H9 (cell line): ENCODE measurements around the gene SYCP2L. TPM values are rescaled to one million over a fixed set of nuclear protein-coding genes. Genes with fewer than 3 reads are reported as not detected.

Source experiments
- DNase-seq: peaks from one replicate; pipeline ENCODE4 v3.0.0-alpha.2; 2017
- H2AFZ ChIP-seq: one replicate; pipeline ENCODE4 v1.6.1; 2013; ENCODE audit warnings: mild to moderate bottlenecking, low read length, control low read depth, moderate library complexity
- H2AK5ac ChIP-seq: 2 replicates; pipeline ENCODE4 v1.6.1; 2013; ENCODE audit warnings: low read length, control low read depth, mixed read lengths; ENCODE audit not compliant: insufficient read length
- H2BK120ac ChIP-seq: one replicate; pipeline ENCODE4 v1.6.1; 2013; ENCODE audit warnings: low read depth, mild to moderate bottlenecking, low read length, control low read depth, inconsistent platforms; ENCODE audit not compliant: poor library complexity, severe bottlenecking
- H2BK12ac ChIP-seq: 2 replicates; pipeline ENCODE4 v1.6.1; 2013; ENCODE audit warnings: low read length, control low read depth, mixed read lengths, low read depth; ENCODE audit not compliant: insufficient read length
- H2BK15ac ChIP-seq: 2 replicates; pipeline ENCODE4 v1.6.1; 2013; ENCODE audit warnings: low read depth, low read length, control low read depth
- H2BK20ac ChIP-seq: one replicate; pipeline ENCODE4 v1.6.1; 2013; ENCODE audit warnings: low read depth, mild to moderate bottlenecking, low read length, control low read depth, inconsistent platforms; ENCODE audit not compliant: poor library complexity, severe bottlenecking
- H2BK5ac ChIP-seq: 2 replicates; pipeline ENCODE4 v1.6.1; 2013; ENCODE audit warnings: low read length, control low read depth, mixed read lengths; ENCODE audit not compliant: insufficient read length
- H3K14ac ChIP-seq: 2 replicates; pipeline ENCODE4 v1.6.1; 2013; ENCODE audit warnings: low read length, control low read depth; ENCODE audit not compliant: insufficient read depth
- H3K18ac ChIP-seq: 2 replicates; pipeline ENCODE4 v1.6.1; 2013; ENCODE audit warnings: low read depth, mild to moderate bottlenecking, mixed read lengths, low read length, control low read depth; ENCODE audit not compliant: insufficient read length
- H3K23ac ChIP-seq: 2 replicates; pipeline ENCODE4 v1.6.1; 2013; ENCODE audit warnings: low read length, control low read depth, mixed read lengths, low read depth; ENCODE audit not compliant: insufficient read length
- H3K23me2 ChIP-seq: 2 replicates; pipeline ENCODE4 v1.6.1; 2013; ENCODE audit warnings: low read depth, mild to moderate bottlenecking, mixed read lengths, low read length, control low read depth; ENCODE audit not compliant: insufficient read length, poor library complexity, severe bottlenecking
- H3K27ac ChIP-seq: 2 replicates; pipeline ENCODE4 v1.5.1; 2013; ENCODE audit warnings: low read length, control low read depth, mixed read lengths, low read depth; ENCODE audit not compliant: insufficient read length
- H3K27me3 ChIP-seq: 2 replicates; pipeline ENCODE4 v1.6.1; 2013; ENCODE audit warnings: low read length, control low read depth, inconsistent platforms; ENCODE audit not compliant: insufficient read depth
- H3K4ac ChIP-seq: 2 replicates; pipeline ENCODE4 v1.6.1; 2013; ENCODE audit warnings: low read depth, mild to moderate bottlenecking, control low read depth, inconsistent platforms, low read length, moderate library complexity
- H3K4me1 ChIP-seq: 2 replicates; pipeline ENCODE4 v1.6.1; 2013; ENCODE audit warnings: low read length, control low read depth, inconsistent platforms; ENCODE audit not compliant: insufficient read depth
- H3K4me2 ChIP-seq: 2 replicates; pipeline ENCODE4 v1.6.1; 2013; ENCODE audit warnings: low read length, control low read depth, mixed read lengths; ENCODE audit not compliant: insufficient read length, insufficient read depth
- H3K56ac ChIP-seq: 2 replicates; pipeline ENCODE4 v1.6.1; 2013; ENCODE audit warnings: low read depth, mild to moderate bottlenecking, mixed read lengths, low read length, control low read depth; ENCODE audit not compliant: insufficient read length
- H3K79me1 ChIP-seq: 2 replicates; pipeline ENCODE4 v1.6.1; 2013; ENCODE audit warnings: low read depth, mild to moderate bottlenecking, moderate library complexity, low read length, control low read depth, inconsistent platforms; ENCODE audit not compliant: insufficient read depth, poor library complexity, severe bottlenecking
- H3K79me2 ChIP-seq: 2 replicates; pipeline ENCODE4 v1.6.1; 2013; ENCODE audit warnings: low read length, control low read depth, inconsistent platforms; ENCODE audit not compliant: insufficient read depth
- H3K9ac ChIP-seq: 2 replicates; pipeline ENCODE4 v1.6.1; 2013; ENCODE audit warnings: low read length, control low read depth, mixed read lengths; ENCODE audit not compliant: insufficient read length; ENCODE audit errors: extremely low read depth
- H3K9me3 ChIP-seq: one replicate; pipeline ENCODE4 v1.6.1; 2013; ENCODE audit warnings: low read depth, low read length, inconsistent platforms; ENCODE audit not compliant: control insufficient read depth
- H3T11ph ChIP-seq: one replicate; pipeline ENCODE4 v1.6.1; 2013; ENCODE audit warnings: mild to moderate bottlenecking, low read length, control low read depth, inconsistent platforms
- H4K20me1 ChIP-seq: one replicate; pipeline ENCODE4 v1.6.1; 2013; ENCODE audit not compliant: control insufficient read depth, insufficient read length, insufficient read depth
- H4K5ac ChIP-seq: 2 replicates; pipeline ENCODE4 v1.6.1; 2013; ENCODE audit warnings: low read depth, mild to moderate bottlenecking, mixed read lengths, low read length, control low read depth; ENCODE audit not compliant: insufficient read length
- H4K8ac ChIP-seq: replicated peaks from 2 replicates; pipeline ENCODE4 v1.6.1; 2013; ENCODE audit warnings: low read length, control low read depth, mixed read lengths, low read depth; ENCODE audit not compliant: insufficient read length
- H4K91ac ChIP-seq: 2 replicates; pipeline ENCODE4 v1.6.1; 2013; ENCODE audit warnings: low read depth, mild to moderate bottlenecking, moderate library complexity, mixed read lengths, low read length, control low read depth; ENCODE audit not compliant: insufficient read length
- H3K27ac Mint-ChIP-seq, 3 experiments: 2 replicates in 2 of 3; 3 replicates in 1 of 3; pipeline ENCODE4 v1.8.0; 2020 to 2021; ENCODE audit warnings: mixed read lengths in 3 of 3, mild to moderate bottlenecking in 1 of 3, moderate library complexity in 1 of 3
- H3K27me3 Mint-ChIP-seq: 2 replicates; pipeline ENCODE4 v1.8.0; 2021; ENCODE audit warnings: low read depth, mild to moderate bottlenecking, moderate library complexity, mixed read lengths
- H3K36me3 Mint-ChIP-seq, 3 experiments: 2 replicates in 2 of 3; 3 replicates in 1 of 3; pipeline ENCODE4 v1.8.0; 2020 to 2021; ENCODE audit warnings: low read depth in 3 of 3, mixed read lengths in 3 of 3; ENCODE audit not compliant: insufficient read depth in 1 of 3
- H3K4me1 Mint-ChIP-seq, 2 experiments: 2 replicates each; pipeline ENCODE4 v1.8.0; 2020; ENCODE audit warnings: mixed read lengths in 2 of 2
- H3K4me3 Mint-ChIP-seq, 2 experiments: 2 replicates in 1 of 2; 3 replicates in 1 of 2; pipeline ENCODE4 v1.8.0; 2020 to 2021; ENCODE audit warnings: mild to moderate bottlenecking in 2 of 2, mixed read lengths in 2 of 2, moderate library complexity in 1 of 2
- H3K9me3 Mint-ChIP-seq, 2 experiments: 2 replicates in 1 of 2; 3 replicates in 1 of 2; pipeline ENCODE4 v1.8.0; 2020; ENCODE audit warnings: mild to moderate bottlenecking in 2 of 2, mixed read lengths in 2 of 2, moderate library complexity in 1 of 2
- WGBS: extraction: QIAGEN DNeasy Blood & Tissue Kit; methylation state at CpG from one replicate; pipeline ENCODE4 v1.1.7; 2013; ENCODE audit warnings: missing lambda C conversion rate, low lambda C conversion rate, mixed read lengths; ENCODE audit not compliant: insufficient read length; ENCODE audit errors: extremely low coverage; 5-methylcytosine and 5-hydroxymethylcytosine counted together
- total RNA-seq: library from RNA; stranded (reverse); gene quantifications from 2 replicates; pipeline ENCODE4 v1.2.1, GENCODE V29; 2021
- TF ChIP-seq, protein P1 (sequence below): fragments of 200-600 bp; sonication (generic); conservative IDR thresholded peaks from 3 replicates; pipeline ENCODE4 v1.8.0; 2021; ENCODE audit warnings: antibody characterized with exemption, mild to moderate bottlenecking

The SYCP2L gene
- total RNA-seq, 1 experiment from 2014 or later: 3.5 TPM

DNA sequence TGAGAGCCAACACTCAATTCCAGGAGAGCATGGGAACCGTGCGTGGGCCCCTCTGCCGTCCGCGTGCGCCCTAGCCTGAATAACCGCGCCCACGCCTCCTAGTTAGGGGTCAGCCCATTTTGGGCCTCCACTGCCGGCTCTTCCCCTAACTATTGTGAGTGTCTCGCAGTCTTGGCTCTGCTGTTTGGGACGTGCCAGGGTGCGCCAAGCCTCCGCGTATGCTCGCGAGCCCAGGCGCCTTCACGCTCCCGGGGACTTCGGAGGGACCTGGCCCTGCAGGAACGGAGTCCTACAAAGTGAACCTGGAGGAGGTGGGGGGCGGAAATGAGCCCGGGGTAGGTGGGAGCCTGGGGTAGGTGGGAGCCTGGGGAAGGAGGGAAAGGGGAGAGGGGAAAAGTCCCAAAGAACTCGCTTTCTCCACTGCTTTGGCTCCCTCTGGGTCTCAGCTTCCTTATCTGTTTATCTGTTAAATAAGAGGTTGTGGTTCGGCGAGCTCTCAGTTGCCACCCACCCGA is 4.1 kb upstream of the SYCP2L start:
- no peaks in the 10 kb centered on the region for H3K9me3 ChIP-seq

More for the DNA sequence above, 4.1 kb upstream of the SYCP2L start:
- H2AFZ ChIP-seq: no peak overlapping the region
- no peak overlapping the region for H4K8ac ChIP-seq
- Mint-ChIP-seq H3K4me1 (peaks cover 9 to 26% of the 10 kb centered on the region in 2 experiments), H3K36me3 (no peaks in the 10 kb centered on the region), H3K4me3 (peak overlapping the region; percentile 67 to 86), H3K9me3 (no peaks in the 10 kb centered on the region), H3K27me3 (peaks cover 88% of the 10 kb centered on the region), H3K27ac (no peak overlapping the region)
- no peaks in the 10 kb centered on the region for H3K79me1 ChIP-seq
- no peak overlapping the region for H3K9ac ChIP-seq
- H3K27me3 ChIP-seq: peaks cover 13% of the 10 kb centered on the region; the same call in 1 of the 2 replicates
- DNase-seq: peak; percentile 76
- H4K20me1 ChIP-seq: no peaks in the 10 kb centered on the region
- no peak overlapping the region for H2BK120ac ChIP-seq
- no peak overlapping the region for H2BK12ac ChIP-seq
- H3K79me2 ChIP-seq: no peaks in the 10 kb centered on the region
- no peak overlapping the region for H3K27ac ChIP-seq
- H2AK5ac ChIP-seq: no peak overlapping the region
- H3K23ac ChIP-seq: no peak overlapping the region
- peaks cover 11% of the 10 kb centered on the region for H3K23me2 ChIP-seq
- H4K5ac ChIP-seq: no peak overlapping the region
- H3T11ph ChIP-seq: no peak overlapping the region
- no peak overlapping the region for H3K14ac ChIP-seq
- WGBS: no CpG with 5 or more reads among the region's 28 CpGs
- H3K4ac ChIP-seq: no peak overlapping the region
- no peak overlapping the region for H2BK20ac ChIP-seq
- TF ChIP-seq, protein P1, sequence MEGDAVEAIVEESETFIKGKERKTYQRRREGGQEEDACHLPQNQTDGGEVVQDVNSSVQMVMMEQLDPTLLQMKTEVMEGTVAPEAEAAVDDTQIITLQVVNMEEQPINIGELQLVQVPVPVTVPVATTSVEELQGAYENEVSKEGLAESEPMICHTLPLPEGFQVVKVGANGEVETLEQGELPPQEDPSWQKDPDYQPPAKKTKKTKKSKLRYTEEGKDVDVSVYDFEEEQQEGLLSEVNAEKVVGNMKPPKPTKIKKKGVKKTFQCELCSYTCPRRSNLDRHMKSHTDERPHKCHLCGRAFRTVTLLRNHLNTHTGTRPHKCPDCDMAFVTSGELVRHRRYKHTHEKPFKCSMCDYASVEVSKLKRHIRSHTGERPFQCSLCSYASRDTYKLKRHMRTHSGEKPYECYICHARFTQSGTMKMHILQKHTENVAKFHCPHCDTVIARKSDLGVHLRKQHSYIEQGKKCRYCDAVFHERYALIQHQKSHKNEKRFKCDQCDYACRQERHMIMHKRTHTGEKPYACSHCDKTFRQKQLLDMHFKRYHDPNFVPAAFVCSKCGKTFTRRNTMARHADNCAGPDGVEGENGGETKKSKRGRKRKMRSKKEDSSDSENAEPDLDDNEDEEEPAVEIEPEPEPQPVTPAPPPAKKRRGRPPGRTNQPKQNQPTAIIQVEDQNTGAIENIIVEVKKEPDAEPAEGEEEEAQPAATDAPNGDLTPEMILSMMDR: no peak
- no peak overlapping the region for H2BK5ac ChIP-seq
- H3K4me2 ChIP-seq: peak overlapping the region; percentile 81
- no peaks in the 10 kb centered on the region for H3K4me1 ChIP-seq
- H2BK15ac ChIP-seq: no peak overlapping the region
- no peak overlapping the region for H3K56ac ChIP-seq
- no peak overlapping the region for H3K18ac ChIP-seq
- H4K91ac ChIP-seq: no peak overlapping the region
